H9 (cell line): ENCODE data around the gene XCR1. TPM values are rescaled to one million over a fixed set of nuclear protein-coding genes. Genes with fewer than 3 reads are reported as not detected.
A peak's percentile ranks its signal among the peaks of the same experiment; 100 is the strongest.

ENCODE experiments used
- DNase-seq: peaks from one replicate; pipeline ENCODE4 v3.0.0-alpha.2; 2017
- H2AFZ ChIP-seq: one replicate; pipeline ENCODE4 v1.6.1; 2013; ENCODE audit warnings: mild to moderate bottlenecking, low read length, control low read depth, moderate library complexity
- H2AK5ac ChIP-seq: 2 replicates; pipeline ENCODE4 v1.6.1; 2013; ENCODE audit warnings: low read length, control low read depth, mixed read lengths; ENCODE audit not compliant: insufficient read length
- H2BK120ac ChIP-seq: one replicate; pipeline ENCODE4 v1.6.1; 2013; ENCODE audit warnings: low read depth, mild to moderate bottlenecking, low read length, control low read depth, inconsistent platforms; ENCODE audit not compliant: poor library complexity, severe bottlenecking
- H2BK12ac ChIP-seq: 2 replicates; pipeline ENCODE4 v1.6.1; 2013; ENCODE audit warnings: low read length, control low read depth, mixed read lengths, low read depth; ENCODE audit not compliant: insufficient read length
- H2BK15ac ChIP-seq: 2 replicates; pipeline ENCODE4 v1.6.1; 2013; ENCODE audit warnings: low read depth, low read length, control low read depth
- H2BK20ac ChIP-seq: one replicate; pipeline ENCODE4 v1.6.1; 2013; ENCODE audit warnings: low read depth, mild to moderate bottlenecking, low read length, control low read depth, inconsistent platforms; ENCODE audit not compliant: poor library complexity, severe bottlenecking
- H2BK5ac ChIP-seq: 2 replicates; pipeline ENCODE4 v1.6.1; 2013; ENCODE audit warnings: low read length, control low read depth, mixed read lengths; ENCODE audit not compliant: insufficient read length
- H3K14ac ChIP-seq: 2 replicates; pipeline ENCODE4 v1.6.1; 2013; ENCODE audit warnings: low read length, control low read depth; ENCODE audit not compliant: insufficient read depth
- H3K18ac ChIP-seq: 2 replicates; pipeline ENCODE4 v1.6.1; 2013; ENCODE audit warnings: low read depth, mild to moderate bottlenecking, mixed read lengths, low read length, control low read depth; ENCODE audit not compliant: insufficient read length
- H3K23ac ChIP-seq: 2 replicates; pipeline ENCODE4 v1.6.1; 2013; ENCODE audit warnings: low read length, control low read depth, mixed read lengths, low read depth; ENCODE audit not compliant: insufficient read length
- H3K23me2 ChIP-seq: 2 replicates; pipeline ENCODE4 v1.6.1; 2013; ENCODE audit warnings: low read depth, mild to moderate bottlenecking, mixed read lengths, low read length, control low read depth; ENCODE audit not compliant: insufficient read length, poor library complexity, severe bottlenecking
- H3K27ac ChIP-seq: 2 replicates; pipeline ENCODE4 v1.5.1; 2013; ENCODE audit warnings: low read length, control low read depth, mixed read lengths, low read depth; ENCODE audit not compliant: insufficient read length
- H3K27me3 ChIP-seq: 2 replicates; pipeline ENCODE4 v1.6.1; 2013; ENCODE audit warnings: low read length, control low read depth, inconsistent platforms; ENCODE audit not compliant: insufficient read depth
- H3K4ac ChIP-seq: 2 replicates; pipeline ENCODE4 v1.6.1; 2013; ENCODE audit warnings: low read depth, mild to moderate bottlenecking, control low read depth, inconsistent platforms, low read length, moderate library complexity
- H3K4me1 ChIP-seq: 2 replicates; pipeline ENCODE4 v1.6.1; 2013; ENCODE audit warnings: low read length, control low read depth, inconsistent platforms; ENCODE audit not compliant: insufficient read depth
- H3K4me2 ChIP-seq: 2 replicates; pipeline ENCODE4 v1.6.1; 2013; ENCODE audit warnings: low read length, control low read depth, mixed read lengths; ENCODE audit not compliant: insufficient read length, insufficient read depth
- H3K56ac ChIP-seq: 2 replicates; pipeline ENCODE4 v1.6.1; 2013; ENCODE audit warnings: low read depth, mild to moderate bottlenecking, mixed read lengths, low read length, control low read depth; ENCODE audit not compliant: insufficient read length
- H3K79me1 ChIP-seq: 2 replicates; pipeline ENCODE4 v1.6.1; 2013; ENCODE audit warnings: low read depth, mild to moderate bottlenecking, moderate library complexity, low read length, control low read depth, inconsistent platforms; ENCODE audit not compliant: insufficient read depth, poor library complexity, severe bottlenecking
- H3K79me2 ChIP-seq: 2 replicates; pipeline ENCODE4 v1.6.1; 2013; ENCODE audit warnings: low read length, control low read depth, inconsistent platforms; ENCODE audit not compliant: insufficient read depth
- H3K9ac ChIP-seq: 2 replicates; pipeline ENCODE4 v1.6.1; 2013; ENCODE audit warnings: low read length, control low read depth, mixed read lengths; ENCODE audit not compliant: insufficient read length; ENCODE audit errors: extremely low read depth
- H3K9me3 ChIP-seq: one replicate; pipeline ENCODE4 v1.6.1; 2013; ENCODE audit warnings: low read depth, low read length, inconsistent platforms; ENCODE audit not compliant: control insufficient read depth
- H3T11ph ChIP-seq: one replicate; pipeline ENCODE4 v1.6.1; 2013; ENCODE audit warnings: mild to moderate bottlenecking, low read length, control low read depth, inconsistent platforms
- H4K20me1 ChIP-seq: one replicate; pipeline ENCODE4 v1.6.1; 2013; ENCODE audit not compliant: control insufficient read depth, insufficient read length, insufficient read depth
- H4K5ac ChIP-seq: 2 replicates; pipeline ENCODE4 v1.6.1; 2013; ENCODE audit warnings: low read depth, mild to moderate bottlenecking, mixed read lengths, low read length, control low read depth; ENCODE audit not compliant: insufficient read length
- H4K8ac ChIP-seq: replicated peaks from 2 replicates; pipeline ENCODE4 v1.6.1; 2013; ENCODE audit warnings: low read length, control low read depth, mixed read lengths, low read depth; ENCODE audit not compliant: insufficient read length
- H4K91ac ChIP-seq: 2 replicates; pipeline ENCODE4 v1.6.1; 2013; ENCODE audit warnings: low read depth, mild to moderate bottlenecking, moderate library complexity, mixed read lengths, low read length, control low read depth; ENCODE audit not compliant: insufficient read length
- H3K27ac Mint-ChIP-seq, 3 experiments: 2 replicates in 2 of 3; 3 replicates in 1 of 3; pipeline ENCODE4 v1.8.0; 2020 to 2021; ENCODE audit warnings: mixed read lengths in 3 of 3, mild to moderate bottlenecking in 1 of 3, moderate library complexity in 1 of 3
- H3K27me3 Mint-ChIP-seq: 2 replicates; pipeline ENCODE4 v1.8.0; 2021; ENCODE audit warnings: low read depth, mild to moderate bottlenecking, moderate library complexity, mixed read lengths
- H3K36me3 Mint-ChIP-seq, 3 experiments: 2 replicates in 2 of 3; 3 replicates in 1 of 3; pipeline ENCODE4 v1.8.0; 2020 to 2021; ENCODE audit warnings: low read depth in 3 of 3, mixed read lengths in 3 of 3; ENCODE audit not compliant: insufficient read depth in 1 of 3
- H3K4me1 Mint-ChIP-seq, 2 experiments: 2 replicates each; pipeline ENCODE4 v1.8.0; 2020; ENCODE audit warnings: mixed read lengths in 2 of 2
- H3K4me3 Mint-ChIP-seq, 2 experiments: 2 replicates in 1 of 2; 3 replicates in 1 of 2; pipeline ENCODE4 v1.8.0; 2020 to 2021; ENCODE audit warnings: mild to moderate bottlenecking in 2 of 2, mixed read lengths in 2 of 2, moderate library complexity in 1 of 2
- H3K9me3 Mint-ChIP-seq, 2 experiments: 2 replicates in 1 of 2; 3 replicates in 1 of 2; pipeline ENCODE4 v1.8.0; 2020; ENCODE audit warnings: mild to moderate bottlenecking in 2 of 2, mixed read lengths in 2 of 2, moderate library complexity in 1 of 2
- WGBS: extraction: QIAGEN DNeasy Blood & Tissue Kit; methylation state at CpG from one replicate; pipeline ENCODE4 v1.1.7; 2013; ENCODE audit warnings: missing lambda C conversion rate, low lambda C conversion rate, mixed read lengths; ENCODE audit not compliant: insufficient read length; ENCODE audit errors: extremely low coverage; 5-methylcytosine and 5-hydroxymethylcytosine counted together
- total RNA-seq: library from RNA; stranded (reverse); gene quantifications from 2 replicates; pipeline ENCODE4 v1.2.1, GENCODE V29; 2021
- TF ChIP-seq, protein P1 (sequence below): fragments of 200-600 bp; sonication (generic); conservative IDR thresholded peaks from 3 replicates; pipeline ENCODE4 v1.8.0; 2021; ENCODE audit warnings: antibody characterized with exemption, mild to moderate bottlenecking

The XCR1 gene
- total RNA-seq, 1 experiment from 2014 or later, result not detected

DNA sequence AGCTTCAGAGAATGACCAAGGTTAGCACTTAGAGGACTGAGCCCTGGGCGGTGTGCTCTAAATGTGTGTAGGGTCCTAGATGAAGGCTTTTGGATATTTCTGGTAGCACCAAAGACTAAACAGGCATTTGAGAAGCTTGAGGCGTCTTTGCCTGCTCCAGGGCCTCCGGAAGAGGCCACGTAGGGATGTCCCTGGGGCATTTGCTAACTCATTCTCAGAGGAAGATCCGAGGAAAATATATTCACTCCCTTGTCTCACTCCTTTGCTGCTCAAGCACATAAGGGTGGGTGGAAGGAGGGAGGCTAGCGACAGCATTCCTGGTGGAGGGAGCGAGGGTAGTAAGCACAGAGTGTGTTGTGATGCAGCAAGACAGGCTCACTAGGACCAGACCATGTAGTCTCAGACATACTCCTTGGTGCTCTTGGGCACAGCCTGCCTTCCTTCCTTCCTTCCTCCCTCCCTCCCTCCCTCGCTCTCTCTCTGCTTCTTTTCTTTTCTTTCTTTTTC lies 38.5 kb upstream of the XCR1 start:
- Mint-ChIP-seq H3K36me3 (no peaks in the 10 kb centered on the region), H3K4me1 (peaks cover 6% of the 10 kb centered on the region in 2 experiments), H3K9me3 (no peaks in the 10 kb centered on the region), H3K27me3 (no peaks in the 10 kb centered on the region), H3K4me3 (no peak overlapping the region), H3K27ac (0 out of 7 replicates have a peak overlapping the region, but pooled peaks of 1 of the 3 experiments have one; percentile 40)
- no peak overlapping the region for H3K56ac ChIP-seq
- no peak overlapping the region for H2BK12ac ChIP-seq
- no peak overlapping the region for H3K9ac ChIP-seq
- no peak overlapping the region for H3K4me2 ChIP-seq
- no peaks in the 10 kb centered on the region for H3K23me2 ChIP-seq
- no peak overlapping the region for H2BK20ac ChIP-seq
- no peak overlapping the region for H3K4ac ChIP-seq
- no peak overlapping the region for H2BK15ac ChIP-seq
- H3K4me1 ChIP-seq, result peaks cover 4% of the 10 kb centered on the region; the same call in 1 of the 2 replicates
- no peak overlapping the region for H4K8ac ChIP-seq
- H3K27me3 ChIP-seq, result no peaks in the 10 kb centered on the region
- no peak overlapping the region for H2AFZ ChIP-seq
- no peak overlapping the region for H3K23ac ChIP-seq
- no peak overlapping the region for H3K18ac ChIP-seq
- H2BK5ac ChIP-seq, result no peak overlapping the region
- H3K79me2 ChIP-seq, result no peaks in the 10 kb centered on the region
- no peak overlapping the region for H2BK120ac ChIP-seq
- H4K91ac ChIP-seq, result no peak overlapping the region
- TF ChIP-seq, protein P1, sequence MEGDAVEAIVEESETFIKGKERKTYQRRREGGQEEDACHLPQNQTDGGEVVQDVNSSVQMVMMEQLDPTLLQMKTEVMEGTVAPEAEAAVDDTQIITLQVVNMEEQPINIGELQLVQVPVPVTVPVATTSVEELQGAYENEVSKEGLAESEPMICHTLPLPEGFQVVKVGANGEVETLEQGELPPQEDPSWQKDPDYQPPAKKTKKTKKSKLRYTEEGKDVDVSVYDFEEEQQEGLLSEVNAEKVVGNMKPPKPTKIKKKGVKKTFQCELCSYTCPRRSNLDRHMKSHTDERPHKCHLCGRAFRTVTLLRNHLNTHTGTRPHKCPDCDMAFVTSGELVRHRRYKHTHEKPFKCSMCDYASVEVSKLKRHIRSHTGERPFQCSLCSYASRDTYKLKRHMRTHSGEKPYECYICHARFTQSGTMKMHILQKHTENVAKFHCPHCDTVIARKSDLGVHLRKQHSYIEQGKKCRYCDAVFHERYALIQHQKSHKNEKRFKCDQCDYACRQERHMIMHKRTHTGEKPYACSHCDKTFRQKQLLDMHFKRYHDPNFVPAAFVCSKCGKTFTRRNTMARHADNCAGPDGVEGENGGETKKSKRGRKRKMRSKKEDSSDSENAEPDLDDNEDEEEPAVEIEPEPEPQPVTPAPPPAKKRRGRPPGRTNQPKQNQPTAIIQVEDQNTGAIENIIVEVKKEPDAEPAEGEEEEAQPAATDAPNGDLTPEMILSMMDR, result no peak
- no peaks in the 10 kb centered on the region for H3K79me1 ChIP-seq
- H3K14ac ChIP-seq, result no peak overlapping the region
- no peak overlapping the region for H3T11ph ChIP-seq
- WGBS, result no CpG with 5 or more reads among the region's 8 CpGs
- H3K9me3 ChIP-seq, result no peaks in the 10 kb centered on the region
- no peak overlapping the region for H2AK5ac ChIP-seq
- H3K27ac ChIP-seq, result no peak overlapping the region
- H4K5ac ChIP-seq, result no peak overlapping the region
- no peak for DNase-seq
- H4K20me1 ChIP-seq, result no peaks in the 10 kb centered on the region
